Measurements from ENCODE around the gene ZMIZ1.

DNA sequence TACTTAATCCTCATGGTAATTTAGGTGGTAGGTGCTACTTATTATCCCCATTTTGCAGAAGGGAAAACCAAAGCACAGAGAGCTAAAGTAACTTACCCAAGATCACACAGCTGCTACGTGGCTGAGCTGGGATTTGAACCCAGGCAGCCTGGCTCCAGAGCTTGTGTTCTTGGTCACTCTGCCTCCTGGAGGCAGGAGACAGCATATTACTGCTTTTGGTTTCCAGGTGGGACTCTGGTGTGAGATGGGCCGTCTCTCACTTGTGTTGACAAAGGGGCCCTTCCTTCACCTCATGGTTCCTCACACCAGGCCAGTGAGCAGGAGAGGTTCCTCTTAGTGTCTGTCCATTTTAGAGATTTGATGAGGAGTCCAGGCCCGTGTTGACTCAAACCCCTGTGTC lies 198.7 kb downstream of the ZMIZ1 start:
- TF ChIP-seq, protein P1, sequence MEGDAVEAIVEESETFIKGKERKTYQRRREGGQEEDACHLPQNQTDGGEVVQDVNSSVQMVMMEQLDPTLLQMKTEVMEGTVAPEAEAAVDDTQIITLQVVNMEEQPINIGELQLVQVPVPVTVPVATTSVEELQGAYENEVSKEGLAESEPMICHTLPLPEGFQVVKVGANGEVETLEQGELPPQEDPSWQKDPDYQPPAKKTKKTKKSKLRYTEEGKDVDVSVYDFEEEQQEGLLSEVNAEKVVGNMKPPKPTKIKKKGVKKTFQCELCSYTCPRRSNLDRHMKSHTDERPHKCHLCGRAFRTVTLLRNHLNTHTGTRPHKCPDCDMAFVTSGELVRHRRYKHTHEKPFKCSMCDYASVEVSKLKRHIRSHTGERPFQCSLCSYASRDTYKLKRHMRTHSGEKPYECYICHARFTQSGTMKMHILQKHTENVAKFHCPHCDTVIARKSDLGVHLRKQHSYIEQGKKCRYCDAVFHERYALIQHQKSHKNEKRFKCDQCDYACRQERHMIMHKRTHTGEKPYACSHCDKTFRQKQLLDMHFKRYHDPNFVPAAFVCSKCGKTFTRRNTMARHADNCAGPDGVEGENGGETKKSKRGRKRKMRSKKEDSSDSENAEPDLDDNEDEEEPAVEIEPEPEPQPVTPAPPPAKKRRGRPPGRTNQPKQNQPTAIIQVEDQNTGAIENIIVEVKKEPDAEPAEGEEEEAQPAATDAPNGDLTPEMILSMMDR (IDR thresholded peaks at IDR 0.05): no peak
- TF ChIP-seq EP300 (IDR thresholded peaks at IDR 0.05) (no peak), POLR2A (IDR thresholded peaks at IDR 0.05) (no peak), POLR2AphosphoS5 (IDR thresholded peaks at IDR 0.05) (no peak)

Measured in suprapubic skin (tissue), 4 donors.